Type B pancreatic cell (in vitro differentiated cells): Measurements from ENCODE around the gene SERPINA12. TPM values are rescaled to one million over a fixed set of nuclear protein-coding genes. Genes with fewer than 3 reads are reported as not detected.

Experiments used
- DNase-seq: peaks from one replicate; pipeline ENCODE4 v3.0.0; 2021; ENCODE audit warnings: mixed read lengths; ENCODE audit not compliant: unreplicated experiment; ENCODE audit errors: extremely low spot score
- H3K27ac Mint-ChIP-seq: 2 replicates; pipeline ENCODE4 v1.8.0; 2021; ENCODE audit warnings: mild to moderate bottlenecking, mixed read lengths
- H3K27me3 Mint-ChIP-seq: 2 replicates; pipeline ENCODE4 v1.8.0; 2021; ENCODE audit warnings: mixed read lengths
- H3K36me3 Mint-ChIP-seq: 2 replicates; pipeline ENCODE4 v1.8.0; 2021; ENCODE audit warnings: mixed read lengths
- H3K4me1 Mint-ChIP-seq: one replicate; pipeline ENCODE4 v1.8.0; 2021; ENCODE audit warnings: mixed read lengths; ENCODE audit not compliant: unreplicated experiment
- H3K4me3 Mint-ChIP-seq: 2 replicates; pipeline ENCODE4 v1.8.0; 2021; ENCODE audit warnings: mild to moderate bottlenecking, mixed read lengths
- H3K9me3 Mint-ChIP-seq: 2 replicates; pipeline ENCODE4 v1.8.0; 2021; ENCODE audit warnings: mixed read lengths
- CTCF ChIP-seq: fragments of 200-600 bp; sonication (generic); conservative IDR thresholded peaks from 2 replicates; pipeline ENCODE4 v1.5.0; 2021; ENCODE audit warnings: antibody characterized with exemption, mild to moderate bottlenecking
- total RNA-seq: library from RNA; stranded (reverse); gene quantifications from 2 replicates; pipeline ENCODE4 v1.2.1, GENCODE V29; 2021; ENCODE audit warnings: low replicate concordance

SERPINA12 gene
- total RNA-seq, 1 donor from 2014 or later: not detected

GRCh38 chr14:94462219-94462551, 47.1 kb downstream of the SERPINA12 start:
- Mint-ChIP-seq H3K4me1 (no peaks in the 10 kb centered on the region), H3K27ac (no peak overlapping the region), H3K27me3 (peaks cover 7% of the 10 kb centered on the region), H3K9me3 (peaks cover 6% of the 10 kb centered on the region), H3K36me3 (no peaks in the 10 kb centered on the region), H3K4me3 (no peak overlapping the region)
- TF ChIP-seq CTCF: no peak
- no peak for DNase-seq

GRCh38 chr14:94461526-94462218, 47.6 kb downstream of the SERPINA12 start:
- H3K36me3 Mint-ChIP-seq: no peaks in the 10 kb centered on the region
- H3K4me3 Mint-ChIP-seq: no peak overlapping the region
- no peak overlapping the region for H3K27ac Mint-ChIP-seq
- no peaks in the 10 kb centered on the region for H3K4me1 Mint-ChIP-seq
- DNase-seq: no peak
- no peak for TF ChIP-seq CTCF
- peaks cover 6% of the 10 kb centered on the region for H3K9me3 Mint-ChIP-seq
- H3K27me3 Mint-ChIP-seq: peaks cover 10% of the 10 kb centered on the region

- no peak for TF ChIP-seq CTCF
Measured at GRCh38 chr14:94460631-94461416, 48.4 kb downstream of the SERPINA12 start.

GRCh38 chr14:94458558-94459205, 50.6 kb downstream of the SERPINA12 start:
- H3K36me3 Mint-ChIP-seq: no peaks in the 10 kb centered on the region
- no peak for TF ChIP-seq CTCF
- no peaks in the 10 kb centered on the region for H3K4me1 Mint-ChIP-seq
- H3K27ac Mint-ChIP-seq: no peak overlapping the region
- DNase-seq: no peak
- no peak overlapping the region for H3K4me3 Mint-ChIP-seq
- peaks cover 17% of the 10 kb centered on the region for H3K27me3 Mint-ChIP-seq
- H3K9me3 Mint-ChIP-seq: no peaks in the 10 kb centered on the region

More at GRCh38 chr14:94460631-94461416, 48.4 kb downstream of the SERPINA12 start:
- DNase-seq: no peak
- no peak overlapping the region for H3K4me3 Mint-ChIP-seq
- H3K27me3 Mint-ChIP-seq: peaks cover 5% of the 10 kb centered on the region
- no peak overlapping the region for H3K27ac Mint-ChIP-seq
- no peaks in the 10 kb centered on the region for H3K4me1 Mint-ChIP-seq
- no peaks in the 10 kb centered on the region for H3K36me3 Mint-ChIP-seq
- no peaks in the 10 kb centered on the region for H3K9me3 Mint-ChIP-seq

- Mint-ChIP-seq H3K36me3 (no peaks in the 10 kb centered on the region), H3K27ac (no peak overlapping the region), H3K27me3 (peaks cover 20% of the 10 kb centered on the region), H3K4me3 (no peak overlapping the region), H3K4me1 (no peaks in the 10 kb centered on the region), H3K9me3 (no peaks in the 10 kb centered on the region)
- no peak for DNase-seq
- TF ChIP-seq CTCF: no peak
Measured at GRCh38 chr14:94458096-94458495, 51.2 kb downstream of the SERPINA12 start.
